B cell (primary cell): Measurements from ENCODE around the gene PCMTD2. TPM values are rescaled to one million over a fixed set of nuclear protein-coding genes. Genes with fewer than 3 reads are reported as not detected.

ENCODE experiments used
- ATAC-seq: fragments of 200-7000 bp; cut with Tn5 transposase; one replicate; pipeline ENCODE4 v1.10.0; 2021; ENCODE audit warnings: low read depth, mild to moderate bottlenecking, moderate number of reproducible peaks, moderate library complexity
- CTCF ChIA-PET: fragments of 350-600 bp; sonication (Branson Sonifier 250); formaldehyde crosslinking; loops from one replicate; lab custom pipeline; 2021; ENCODE audit warnings: antibody characterized with exemption, inconsistent platforms; lab: Charles Lee
- POLR2A ChIA-PET: fragments of 350-600 bp; sonication (Branson Sonifier 250); formaldehyde crosslinking; loops from one replicate; lab custom pipeline; 2021; ENCODE audit warnings: antibody characterized with exemption; lab: Charles Lee
- DNase-seq: peaks from one replicate; pipeline ENCODE4 v3.0.0; 2013
- H2AFZ ChIP-seq: 2 replicates; pipeline ENCODE4 v1.6.1; 2012; ENCODE audit warnings: mild to moderate bottlenecking, low read depth, low read length; ENCODE audit not compliant: insufficient read depth, poor library complexity, severe bottlenecking
- H3K27ac ChIP-seq, 2 donors: 1 replicate in 1 of 2; 2 replicates in 1 of 2; pipeline ENCODE4 v1.5.1; 2012 to 2013; ENCODE audit warnings: low read length in 2 of 2, mild to moderate bottlenecking in 2 of 2, moderate library complexity in 1 of 2
- H3K27me3 ChIP-seq, 4 experiments: fragments of 200-600 bp in 1 of 4; sonication (generic) in 1 of 4; replicated peaks in 1 of 4; 1 replicate in 2 of 4; 2 replicates in 2 of 4; pipeline versions ENCODE4 v1.6.1 to v1.7.0; 2013 to 2016; ENCODE audit warnings: low read length in 3 of 4, mild to moderate bottlenecking in 2 of 4, mixed read lengths in 1 of 4, moderate library complexity in 1 of 4; ENCODE audit not compliant: insufficient read depth in 4 of 4, control insufficient read depth in 3 of 4; ENCODE audit errors: control extremely low read depth in 1 of 4
- H3K36me3 ChIP-seq, 2 experiments: replicated peaks in 1 of 2; 1 replicate in 1 of 2; 2 replicates in 1 of 2; pipeline versions ENCODE4 v1.6.1 to v1.7.1; 2013; ENCODE audit warnings: low read length in 1 of 2; ENCODE audit not compliant: insufficient read depth in 2 of 2, control insufficient read depth in 1 of 2; ENCODE audit errors: control extremely low read depth in 1 of 2, extremely low read depth in 1 of 2
- H3K4me1 ChIP-seq, 2 donors: fragments of 200-600 bp in 1 of 2; sonication (generic) in 1 of 2; 1 replicate in 1 of 2; 2 replicates in 1 of 2; pipeline versions ENCODE4 v1.5.1 to v1.6.1; 2013 to 2017; ENCODE audit warnings: low read length in 2 of 2; ENCODE audit not compliant: control insufficient read depth in 2 of 2, insufficient read depth in 2 of 2
- H3K4me2 ChIP-seq: replicated peaks from 2 replicates; pipeline ENCODE3; 2012; ENCODE audit warnings: mild to moderate bottlenecking, low read depth, low read length; ENCODE audit not compliant: poor library complexity, severe bottlenecking
- H3K4me3 ChIP-seq, 5 experiments: fragments of 200-600 bp in 1 of 5; sonication (generic) in 1 of 5; 1 replicate in 3 of 5; 2 replicates in 2 of 5; pipeline versions ENCODE4 v1.5.1 to v1.7.0; 2011 to 2016; ENCODE audit warnings: low read length in 4 of 5, mild to moderate bottlenecking in 4 of 5, low read depth in 2 of 5, control low read depth in 1 of 5, moderate library complexity in 1 of 5; ENCODE audit not compliant: insufficient read depth in 1 of 5; ENCODE audit errors: control extremely low read depth in 1 of 5, extremely low read depth in 1 of 5
- H3K79me2 ChIP-seq: fragments of 200-600 bp; sonication (generic); one replicate; pipeline ENCODE4 v1.6.0; 2016; ENCODE audit warnings: low read length; ENCODE audit not compliant: control insufficient read depth, insufficient read depth
- H3K9ac ChIP-seq: fragments of 200-600 bp; sonication (generic); 2 replicates; pipeline ENCODE4 v1.6.1; 2017; ENCODE audit warnings: mild to moderate bottlenecking, low read length, moderate library complexity
- H3K9me3 ChIP-seq, 3 donors: one replicate each; pipeline versions ENCODE4 v1.6.1 to v1.7.1; 2013; ENCODE audit warnings: low read length in 2 of 3; ENCODE audit not compliant: control insufficient read depth in 2 of 3, insufficient read depth in 1 of 3; ENCODE audit errors: control extremely low read depth in 1 of 3
- H4K20me1 ChIP-seq: 2 replicates; pipeline ENCODE4 v1.6.0; 2012; ENCODE audit warnings: mild to moderate bottlenecking, low read length; ENCODE audit not compliant: insufficient read depth, control insufficient read depth, poor library complexity, severe bottlenecking
- H3K27ac Mint-ChIP-seq: one replicate; pipeline ENCODE4 v1.8.0; 2021; ENCODE audit warnings: mixed read lengths
- H3K27me3 Mint-ChIP-seq: one replicate; pipeline ENCODE4 v1.8.0; 2021; ENCODE audit warnings: mixed read lengths
- H3K4me1 Mint-ChIP-seq: one replicate; pipeline ENCODE4 v1.8.0; 2021; ENCODE audit warnings: mixed read lengths
- H3K4me3 Mint-ChIP-seq: one replicate; pipeline ENCODE4 v1.8.0; 2021; ENCODE audit warnings: mixed read lengths
- H3K9me3 Mint-ChIP-seq: one replicate; pipeline ENCODE4 v1.8.0; 2022; ENCODE audit warnings: mixed read lengths; ENCODE audit not compliant: insufficient read depth
- EZH2 ChIP-seq: IDR thresholded peaks from 2 replicates; pipeline ENCODE4 v1.6.1; 2012; ENCODE audit warnings: borderline replicate concordance, low read depth, mild to moderate bottlenecking, moderate library complexity, low read length; ENCODE audit not compliant: insufficient read depth, poor library complexity, severe bottlenecking
- WGBS: methylation state at CpG from one replicate; pipeline ENCODE4 v1.1.5; 2013; ENCODE audit warnings: missing lambda C conversion rate; ENCODE audit not compliant: insufficient coverage; 5-methylcytosine and 5-hydroxymethylcytosine counted together
- intact Hi-C: fragments of 100-400 bp; cut with micrococcal nuclease; formaldehyde crosslinking; loops from one replicate; pipeline ENCODE4 v1.10.0; 2022
- polyA plus RNA-seq: library from polyadenylated mRNA; depleted of rRNA; stranded (reverse); fragments of >200 nt; gene quantifications from 2 replicates; pipeline ENCODE4 v1.2.3, GENCODE V29; 2012
- total RNA-seq, 2 donors: library from RNA; stranded (reverse); fragments of 120-200 nt in 1 of 2; gene quantifications; 1 replicate in 1 of 2; 2 replicates in 1 of 2; pipeline versions ENCODE4 v1.2.3 to v1.2.4, GENCODE V29; 2013 to 2022
- TF ChIP-seq, protein P1 (sequence below): fragments of 200-600 bp; IDR thresholded peaks from one replicate; pipeline ENCODE4 v1.8.0; 2022; ENCODE audit warnings: antibody characterized with exemption, mild to moderate bottlenecking

The PCMTD2 gene
- total and polyA plus RNA-seq, 2 donors (not counting 1 experiment from before 2014, with no cell fraction given): 39.8 to 131 TPM

DNA sequence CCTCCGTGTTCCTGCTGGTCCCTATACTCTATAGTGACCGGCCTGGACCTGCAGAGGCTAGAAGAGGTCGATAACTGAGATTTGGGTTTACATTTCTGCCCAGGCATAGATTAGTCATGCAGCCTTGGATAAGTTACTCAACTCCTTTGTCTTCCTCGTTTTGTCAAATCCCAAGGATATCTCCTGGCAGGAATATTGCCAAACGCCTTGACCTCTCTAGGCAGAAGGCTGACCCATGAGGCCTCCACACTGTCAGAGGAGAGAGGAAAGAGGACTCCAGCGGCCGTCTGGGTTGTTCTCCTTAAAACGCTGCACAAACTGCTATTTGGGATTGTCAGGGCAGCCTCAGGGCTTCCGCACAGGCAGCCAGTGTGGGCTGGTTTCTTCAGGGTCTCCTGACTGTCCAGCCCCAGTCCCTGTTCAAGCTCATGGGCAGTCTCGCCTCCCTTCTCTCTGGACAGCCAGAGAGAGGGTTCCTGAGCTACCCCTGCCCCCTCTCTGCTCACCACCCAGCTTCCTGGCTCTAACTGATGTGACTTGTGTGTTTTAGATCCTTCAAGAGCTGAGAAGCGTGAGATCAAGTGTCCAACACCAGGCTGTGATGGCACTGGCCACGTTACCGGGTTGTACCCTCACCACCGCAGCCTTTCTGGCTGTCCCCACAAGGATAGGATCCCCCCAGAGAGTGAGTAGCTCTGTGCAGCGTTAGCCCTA lies 44.7 kb upstream of the PCMTD2 start:
- Histone ChIP-seq H4K20me1 (no peaks in the 10 kb centered on the region), H3K27ac (no peak overlapping the region), H2AFZ (no peak overlapping the region), H3K36me3 (no peaks in the 10 kb centered on the region), H3K9ac (no peak overlapping the region), H3K9me3 (no peaks in the 10 kb centered on the region), H3K4me1 (no peaks in the 10 kb centered on the region), H3K4me2 (no peak overlapping the region), H3K27me3 (no peaks in the 10 kb centered on the region), H3K79me2 (no peaks in the 10 kb centered on the region), H3K4me3 (no peak overlapping the region)
- no peak overlapping the region for H3K4me3 Mint-ChIP-seq
- H3K9me3 Mint-ChIP-seq: no peaks in the 10 kb centered on the region
- DNase-seq: no peak
- ATAC-seq: no peak
- no peak overlapping the region for H3K27ac Mint-ChIP-seq
- WGBS: 90% methylated on average over 14 of the region's 15 CpGs
- CTCF ChIA-PET: no interaction called here
- POLR2A ChIA-PET: no interaction called here
- TF ChIP-seq EZH2: no peak
- TF ChIP-seq, protein P1, sequence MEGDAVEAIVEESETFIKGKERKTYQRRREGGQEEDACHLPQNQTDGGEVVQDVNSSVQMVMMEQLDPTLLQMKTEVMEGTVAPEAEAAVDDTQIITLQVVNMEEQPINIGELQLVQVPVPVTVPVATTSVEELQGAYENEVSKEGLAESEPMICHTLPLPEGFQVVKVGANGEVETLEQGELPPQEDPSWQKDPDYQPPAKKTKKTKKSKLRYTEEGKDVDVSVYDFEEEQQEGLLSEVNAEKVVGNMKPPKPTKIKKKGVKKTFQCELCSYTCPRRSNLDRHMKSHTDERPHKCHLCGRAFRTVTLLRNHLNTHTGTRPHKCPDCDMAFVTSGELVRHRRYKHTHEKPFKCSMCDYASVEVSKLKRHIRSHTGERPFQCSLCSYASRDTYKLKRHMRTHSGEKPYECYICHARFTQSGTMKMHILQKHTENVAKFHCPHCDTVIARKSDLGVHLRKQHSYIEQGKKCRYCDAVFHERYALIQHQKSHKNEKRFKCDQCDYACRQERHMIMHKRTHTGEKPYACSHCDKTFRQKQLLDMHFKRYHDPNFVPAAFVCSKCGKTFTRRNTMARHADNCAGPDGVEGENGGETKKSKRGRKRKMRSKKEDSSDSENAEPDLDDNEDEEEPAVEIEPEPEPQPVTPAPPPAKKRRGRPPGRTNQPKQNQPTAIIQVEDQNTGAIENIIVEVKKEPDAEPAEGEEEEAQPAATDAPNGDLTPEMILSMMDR: no peak
- H3K27me3 Mint-ChIP-seq: peaks cover 8% of the 10 kb centered on the region
- intact Hi-C loops: no loop called here
- H3K4me1 Mint-ChIP-seq: no peaks in the 10 kb centered on the region

DNA sequence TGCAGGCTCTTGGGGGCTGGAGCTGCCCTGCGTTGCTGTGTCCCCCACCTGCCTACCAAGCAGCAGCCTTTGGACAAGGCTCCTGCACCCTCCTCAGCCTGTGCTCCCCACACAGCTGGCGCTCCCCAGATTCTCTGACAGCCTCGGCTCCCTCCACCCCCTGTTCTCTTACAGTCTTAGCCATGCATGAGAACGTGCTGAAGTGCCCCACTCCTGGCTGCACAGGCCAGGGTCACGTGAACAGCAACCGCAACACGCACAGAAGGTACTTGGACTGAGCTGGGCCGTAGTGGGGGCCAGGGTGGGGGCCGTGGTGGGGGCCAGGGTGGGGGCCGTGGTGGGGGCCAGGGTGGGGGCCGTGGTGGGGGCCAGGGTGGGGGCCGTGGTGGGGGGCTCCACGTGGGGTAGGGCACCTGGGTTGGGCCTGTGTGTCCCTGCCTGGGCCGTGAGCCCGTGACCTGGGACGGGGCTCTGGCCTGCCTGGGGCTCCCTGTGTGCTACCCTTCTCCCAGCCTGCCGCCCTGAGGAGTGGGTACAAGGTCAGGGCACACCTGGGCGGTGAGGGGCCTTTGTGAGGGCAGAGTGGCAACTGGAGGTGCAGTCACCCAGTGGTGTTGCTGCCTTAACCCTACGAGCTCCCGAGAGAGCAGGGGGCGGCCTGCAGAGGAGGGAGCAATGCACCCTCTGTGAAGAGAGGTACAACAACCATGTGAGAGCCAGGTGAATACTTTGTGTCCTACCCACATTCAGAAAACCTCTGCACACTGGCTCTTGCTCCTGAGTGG lies 43.5 kb upstream of the PCMTD2 start:
- H3K27ac Mint-ChIP-seq: no peak overlapping the region
- Histone ChIP-seq H3K27ac (no peak overlapping the region), H3K79me2 (no peaks in the 10 kb centered on the region), H3K9ac (no peak overlapping the region), H3K4me1 (no peaks in the 10 kb centered on the region), H3K36me3 (no peaks in the 10 kb centered on the region), H3K4me2 (no peak overlapping the region), H3K9me3 (no peaks in the 10 kb centered on the region), H3K4me3 (no peak overlapping the region), H4K20me1 (no peaks in the 10 kb centered on the region), H3K27me3 (no peaks in the 10 kb centered on the region), H2AFZ (no peak overlapping the region)
- intact Hi-C loops: no loop called here
- TF ChIP-seq, protein P1: no peak
- no peak for TF ChIP-seq EZH2
- ATAC-seq (no peak), DNase-seq (no peak)
- CTCF ChIA-PET: no interaction called here
- H3K4me1 Mint-ChIP-seq: no peaks in the 10 kb centered on the region
- no peaks in the 10 kb centered on the region for H3K9me3 Mint-ChIP-seq
- WGBS: 88% methylated on average over 11 of the region's 21 CpGs
- no peak overlapping the region for H3K4me3 Mint-ChIP-seq
- H3K27me3 Mint-ChIP-seq: peaks cover 8% of the 10 kb centered on the region
- POLR2A ChIA-PET: no interaction called here
